8988T (cell line): Measurements from ENCODE around the gene PALLD.

Experiments
- DNase-seq: peaks from one replicate; pipeline ENCODE4 v3.0.0; 2011

The PALLD gene

DNA sequence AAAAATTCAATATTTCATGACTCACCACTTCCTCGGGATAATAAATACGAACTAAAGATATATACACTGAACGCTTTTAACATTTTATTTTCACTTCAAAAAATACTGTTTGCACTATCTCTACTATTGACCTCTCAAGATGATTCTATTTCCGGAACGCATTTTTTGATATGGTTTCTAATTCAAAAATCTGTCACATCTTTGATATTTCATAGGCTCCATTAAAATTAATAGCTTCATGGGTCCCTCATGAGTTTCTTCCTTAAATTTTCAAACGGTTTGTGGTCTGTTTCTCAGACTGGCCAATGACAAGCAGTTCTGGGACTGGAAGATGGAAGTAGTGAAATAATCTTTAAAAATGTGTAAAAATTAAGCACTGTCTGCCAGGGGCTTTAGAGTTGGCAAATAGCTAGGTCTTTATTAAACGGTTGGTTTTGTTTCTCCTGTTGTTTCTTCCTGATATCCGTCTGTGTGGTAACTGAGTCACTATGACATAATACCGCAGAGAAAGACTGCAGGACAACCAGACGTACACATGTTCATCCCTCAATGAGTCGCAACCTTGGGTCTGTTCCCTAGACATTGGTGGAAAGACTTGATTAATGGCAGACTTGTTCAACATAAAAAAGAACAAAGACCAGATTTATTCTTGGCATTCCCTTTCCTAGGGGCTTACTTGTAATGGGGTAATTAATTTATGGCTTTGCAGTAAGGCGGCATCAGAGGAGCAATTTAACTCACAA lies 133.8 kb downstream of the PALLD start:
- DNase-seq = no peak

DNA sequence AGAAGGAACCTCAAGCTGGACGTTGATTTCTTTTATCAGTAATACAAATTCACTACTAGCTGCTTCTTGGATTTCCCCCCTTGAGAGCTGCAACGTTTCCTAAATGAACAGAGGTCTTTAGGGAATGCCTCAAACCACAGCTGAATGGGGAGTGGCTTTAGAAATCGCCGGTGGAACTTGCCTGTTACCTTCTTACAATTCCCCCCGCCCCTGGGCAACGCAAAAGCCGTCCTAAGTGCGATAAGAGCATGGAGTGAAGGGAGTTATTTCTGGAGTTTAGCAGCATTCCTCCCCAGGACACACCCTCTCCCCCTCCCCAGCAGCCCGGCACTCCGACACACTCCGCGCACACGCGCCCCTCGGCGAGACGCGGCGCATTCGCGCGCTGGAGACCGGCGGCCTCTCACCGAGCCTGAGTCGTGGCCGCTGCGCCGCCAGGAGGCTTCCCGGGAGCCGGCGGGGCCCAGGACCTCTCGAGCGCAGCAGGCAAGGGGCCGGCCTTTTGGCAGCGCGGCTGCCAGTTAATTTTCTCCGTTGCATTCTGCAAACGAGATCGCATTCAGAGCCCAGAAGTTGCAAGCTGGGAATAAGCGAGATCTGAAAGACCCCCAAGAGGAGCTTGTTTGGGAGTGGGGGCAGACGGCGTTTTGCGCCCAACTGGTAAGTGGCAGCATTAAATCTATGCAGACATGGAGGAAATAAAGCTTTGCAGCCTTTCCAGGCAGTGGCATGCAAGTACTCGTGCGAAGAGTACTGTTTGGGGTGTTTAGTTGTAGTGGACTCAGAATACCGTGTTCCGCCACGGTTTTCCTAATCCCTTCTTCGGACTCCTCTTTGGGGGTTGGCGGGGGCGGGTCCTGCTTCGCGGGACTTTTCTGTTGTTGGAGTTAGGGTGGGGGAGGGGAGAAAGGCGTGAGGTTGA lies 134.7 kb downstream of the PALLD start:
- DNase-seq = peak; percentile 46

DNA sequence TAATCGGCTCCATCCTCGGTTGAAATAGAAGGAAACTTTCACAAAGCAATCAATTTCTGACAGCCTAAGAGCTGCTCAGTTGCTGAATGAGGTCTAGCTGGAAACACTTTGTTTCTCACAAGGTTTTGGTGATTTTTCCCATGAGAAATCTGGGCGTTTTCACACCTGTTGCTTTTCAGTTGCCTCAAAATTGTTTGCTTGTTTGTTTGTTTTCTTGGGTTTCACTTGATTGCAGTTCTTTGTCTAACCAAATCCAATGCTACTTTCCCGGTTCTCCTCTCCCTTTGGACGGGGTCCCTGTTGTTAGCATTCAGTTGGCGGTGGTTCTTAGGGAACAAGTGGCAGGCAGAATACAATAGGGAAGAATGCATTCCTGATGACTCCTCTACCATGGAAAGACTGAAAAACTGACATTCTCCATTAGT lies 135.5 kb downstream of the PALLD start:
- DNase-seq = no peak

GRCh38 chr4:168633064-168633463 lies 136.2 kb downstream of the PALLD start:
- no peak for DNase-seq

DNA sequence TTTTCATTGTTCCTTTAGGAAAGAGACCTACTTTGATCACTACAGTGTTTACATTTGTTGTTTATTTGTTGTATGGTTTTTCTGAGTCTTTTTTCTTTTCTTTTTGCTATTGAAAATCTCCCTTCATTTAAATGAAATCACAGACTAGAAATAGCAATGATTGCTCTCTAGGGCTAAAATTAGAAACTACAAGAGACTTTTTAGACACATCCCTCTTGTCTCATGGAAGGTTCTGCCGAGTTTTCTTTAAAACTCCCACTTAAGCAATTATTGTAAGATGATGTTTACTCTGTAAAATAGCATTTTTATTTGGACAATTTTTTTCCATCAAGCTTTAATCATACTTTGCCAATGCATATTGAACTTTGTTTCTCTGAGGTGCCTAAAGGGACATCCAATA lies 136.6 kb downstream of the PALLD start:
- no peak for DNase-seq

DNA sequence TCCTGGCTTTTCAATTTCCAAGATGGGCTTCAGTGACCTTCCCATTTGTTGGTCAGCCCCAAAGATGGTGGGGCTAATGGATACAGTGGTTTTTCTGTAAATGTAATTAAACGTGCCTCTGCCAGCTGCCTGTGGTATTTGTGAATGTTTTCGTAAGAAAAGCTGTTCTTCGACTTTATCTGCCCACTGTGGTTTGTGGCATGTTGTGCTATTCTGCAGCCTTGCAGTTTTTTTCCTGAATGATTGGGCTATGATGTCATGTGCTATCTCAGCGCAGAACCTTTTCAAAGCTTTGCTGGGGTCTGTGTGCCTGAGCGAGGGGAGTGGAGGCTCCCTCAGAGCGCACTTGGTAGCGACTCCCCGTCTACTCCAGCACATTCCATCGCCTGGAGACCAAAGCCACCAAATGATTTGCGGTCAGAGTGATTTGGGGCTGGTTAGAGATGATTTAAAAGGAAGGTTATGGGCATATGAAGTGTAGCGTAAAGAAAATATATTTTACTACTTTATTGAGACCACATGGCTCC lies 137.5 kb downstream of the PALLD start:
- no peak for DNase-seq

- DNase-seq = no peak
Observed at GRCh38 chr4:168636040-168636439, 139.2 kb downstream of the PALLD start.

GRCh38 chr4:168636506-168637196 lies 139.8 kb downstream of the PALLD start:
- DNase-seq = no peak

DNA sequence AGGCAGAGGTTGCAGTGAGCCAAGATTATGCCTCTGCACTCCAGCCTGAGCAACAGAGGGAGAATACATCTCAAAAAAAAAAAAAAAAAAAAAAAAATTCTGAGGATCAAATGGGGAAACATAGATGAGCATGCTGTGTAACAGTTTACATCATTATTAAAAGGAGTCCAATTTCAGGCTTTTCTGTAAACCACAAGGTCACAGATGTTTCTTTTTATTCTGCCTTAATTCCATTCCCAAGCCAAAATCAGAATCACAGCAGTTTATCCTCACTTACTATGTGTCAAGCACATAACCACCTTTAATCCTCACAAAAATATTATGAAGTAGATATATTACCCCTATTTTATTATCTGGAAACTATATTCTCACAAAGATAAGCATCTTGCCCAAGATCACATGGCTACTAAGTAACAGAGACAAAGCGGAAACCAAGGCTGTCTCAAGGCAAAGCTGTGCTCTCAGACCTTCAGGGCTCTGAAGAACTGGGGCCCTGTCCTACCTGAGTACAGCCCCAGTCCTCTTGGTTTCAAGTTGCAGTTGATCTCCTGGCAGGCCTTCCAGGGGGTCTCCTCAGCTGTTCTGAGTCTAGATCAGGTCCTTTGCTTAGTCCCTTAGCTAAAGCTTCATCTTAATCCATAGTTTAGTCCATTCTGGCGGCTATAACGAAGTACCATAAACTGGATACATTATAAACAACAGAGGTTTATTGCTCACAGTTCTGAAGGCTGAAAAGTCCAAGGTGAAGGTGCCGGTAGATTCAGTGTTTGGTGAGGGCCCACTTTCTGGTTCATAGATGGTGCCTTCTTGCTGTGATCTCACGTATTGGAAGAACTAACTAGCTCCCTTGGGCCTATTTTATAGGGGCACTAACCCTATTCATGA lies 141.3 kb downstream of the PALLD start:
- DNase-seq = no peak

GRCh38 chr4:168639914-168640313 lies 143.1 kb downstream of the PALLD start:
- DNase-seq = no peak

DNA sequence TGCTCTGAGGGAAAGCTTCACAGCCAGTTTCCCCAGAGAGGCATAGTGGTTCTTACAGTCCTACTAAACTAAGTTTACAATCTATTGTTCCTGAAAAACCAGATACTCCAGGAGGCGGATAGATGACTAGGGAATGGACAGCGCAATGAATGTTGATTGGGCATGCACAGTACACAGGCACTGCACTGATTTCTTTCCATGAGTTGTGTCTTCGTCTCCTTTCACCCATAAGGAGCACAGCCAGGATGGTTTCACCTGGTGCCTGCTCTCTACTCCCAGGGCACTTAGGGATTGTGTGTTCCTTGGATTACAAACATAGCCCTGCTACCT lies 144.9 kb downstream of the PALLD start:
- DNase-seq = no peak

- DNase-seq = no peak
Observed at GRCh38 chr4:168642591-168642990, 145.7 kb downstream of the PALLD start.

- no peak for DNase-seq
Observed at GRCh38 chr4:168643111-168643795, 146.4 kb downstream of the PALLD start.

- DNase-seq = no peak
Observed at GRCh38 chr4:168643796-168644159, 146.9 kb downstream of the PALLD start.

DNA sequence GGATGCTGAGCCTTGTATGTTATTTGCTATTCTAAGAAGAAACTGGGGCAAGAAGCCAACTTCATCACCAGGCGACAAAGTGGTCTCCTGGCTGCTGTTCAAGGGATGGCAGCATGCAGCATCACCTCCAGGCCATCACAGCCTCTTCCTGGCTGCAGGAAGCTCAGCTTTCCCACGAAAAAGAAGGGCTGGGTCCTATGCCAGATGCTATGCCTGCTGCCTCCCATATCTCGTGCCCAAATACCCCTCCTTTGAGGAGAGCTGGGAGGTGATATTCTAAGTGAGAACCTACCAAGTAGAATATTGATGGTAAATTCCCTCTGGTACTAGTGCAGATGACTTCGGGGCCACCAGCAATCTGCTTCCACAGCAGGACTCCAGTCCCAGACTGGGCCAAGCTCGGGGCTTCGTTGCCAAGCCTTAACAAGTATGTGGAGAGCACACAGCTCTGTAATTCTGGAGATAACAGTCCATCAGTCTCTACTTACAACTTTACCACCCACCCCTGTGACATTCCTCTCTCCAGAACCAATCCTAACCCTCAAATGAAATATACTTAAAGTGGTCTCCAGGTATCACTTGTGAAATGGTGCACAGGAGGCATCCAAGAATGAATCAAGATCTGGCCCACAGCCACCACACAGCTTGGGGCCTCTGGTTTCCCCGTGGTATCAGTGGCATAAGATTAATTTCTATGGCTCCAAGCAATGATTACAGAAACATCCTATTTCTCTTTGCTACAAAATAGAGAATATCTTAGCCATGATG lies 149.3 kb downstream of the PALLD start:
- no peak for DNase-seq

DNA sequence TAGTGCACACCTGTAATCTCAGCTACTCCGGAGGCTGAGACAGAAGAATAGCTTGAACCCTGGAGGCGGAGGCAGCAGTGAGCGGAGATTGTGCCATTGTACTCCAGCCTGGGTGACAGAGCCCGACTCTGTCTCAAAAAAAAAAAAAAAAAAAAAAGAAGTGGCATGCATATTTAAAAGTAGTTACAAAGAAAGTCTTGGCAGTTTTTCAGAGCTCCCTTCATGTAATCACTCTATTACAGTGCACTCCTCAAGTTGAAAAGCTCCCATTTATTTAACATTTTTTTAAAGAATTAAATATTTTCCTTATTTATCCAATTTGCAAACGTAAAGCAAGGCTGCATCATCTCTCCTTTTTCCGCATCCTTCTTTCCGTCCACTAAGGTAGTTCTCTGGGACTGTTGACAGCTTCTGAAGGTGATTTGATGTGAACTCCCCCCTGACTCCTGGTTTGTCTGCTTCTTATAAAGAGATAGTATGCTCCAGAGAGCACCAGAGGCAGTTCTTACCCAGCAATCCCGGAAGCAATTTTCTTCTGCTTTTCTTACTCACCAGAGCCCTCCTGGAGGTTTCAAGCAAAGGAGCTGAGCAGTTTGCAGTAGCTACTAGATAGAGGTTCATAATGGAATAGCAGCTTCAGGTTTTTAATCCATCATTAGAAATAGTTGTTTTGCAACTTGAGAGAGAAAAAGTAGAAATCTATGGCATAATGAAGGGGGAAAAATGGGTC lies 151.0 kb downstream of the PALLD start:
- no peak for DNase-seq

DNA sequence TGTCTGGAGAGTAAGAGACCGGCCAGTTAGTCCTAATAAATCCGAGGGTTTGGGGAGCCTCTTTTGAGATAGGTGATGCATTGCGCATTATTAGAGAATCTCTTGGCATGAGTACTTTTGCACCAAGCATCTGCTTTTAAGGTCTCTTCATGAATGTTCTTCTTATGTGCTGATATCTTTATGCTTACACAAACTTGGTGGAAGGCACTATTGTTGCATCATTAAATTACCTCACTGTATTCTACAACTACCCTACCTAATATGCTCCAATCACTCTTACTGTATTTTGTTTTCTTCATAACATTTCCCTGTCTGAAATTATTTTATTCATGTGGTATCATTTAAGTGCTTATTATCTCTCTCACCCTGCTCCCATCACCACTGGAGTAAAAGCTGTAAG lies 151.6 kb downstream of the PALLD start:
- no peak for DNase-seq

- no peak for DNase-seq
Observed at GRCh38 chr4:168648929-168649328, 152.1 kb downstream of the PALLD start.

DNA sequence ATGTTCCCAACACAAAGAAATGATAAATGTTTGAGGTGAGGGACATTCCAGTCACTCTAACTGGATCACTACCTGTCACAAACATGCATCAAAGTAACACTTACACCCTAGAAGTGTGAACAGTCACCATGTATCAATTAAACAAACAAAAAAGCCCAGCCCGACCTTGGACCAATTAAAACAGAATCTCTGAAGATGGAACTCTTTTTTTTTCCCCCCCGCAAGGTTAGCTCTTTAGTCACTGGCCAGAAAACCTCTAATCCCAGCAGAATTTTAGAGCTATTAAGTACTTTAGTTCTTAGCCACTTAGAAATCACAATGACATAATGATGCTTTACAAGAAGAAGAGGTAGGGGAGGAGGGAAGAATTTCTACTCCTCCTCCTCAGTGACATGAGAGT lies 154.5 kb downstream of the PALLD start:
- no peak for DNase-seq

DNA sequence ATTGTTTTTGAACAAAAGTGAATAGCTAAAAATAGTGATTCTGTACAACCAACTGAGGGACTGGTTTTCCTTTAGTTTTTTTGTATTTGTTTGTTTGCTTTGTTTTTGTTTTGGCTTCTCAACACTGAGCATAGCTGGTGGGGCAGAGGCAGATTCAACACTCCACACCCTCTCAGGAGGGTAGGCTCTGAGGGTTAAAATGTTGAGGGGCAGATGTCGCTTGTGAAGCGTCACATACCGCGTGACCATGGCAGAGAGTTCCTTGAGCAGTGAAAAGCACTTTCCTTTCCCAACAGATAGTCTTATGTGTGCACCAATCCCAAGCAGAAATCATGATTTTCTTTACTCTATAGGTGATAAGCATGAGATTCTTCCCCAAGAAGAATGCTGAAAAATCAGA lies 155.0 kb downstream of the PALLD start:
- no peak for DNase-seq
